ENCODE measurements around the gene ORC5. TPM values are rescaled to one million over a fixed set of nuclear protein-coding genes. Genes with fewer than 3 reads are reported as not detected.

The ORC5 gene
- total and polyA plus RNA-seq, 2 experiments from 2014 or later: 5.5 to 9.1 TPM

DNA sequence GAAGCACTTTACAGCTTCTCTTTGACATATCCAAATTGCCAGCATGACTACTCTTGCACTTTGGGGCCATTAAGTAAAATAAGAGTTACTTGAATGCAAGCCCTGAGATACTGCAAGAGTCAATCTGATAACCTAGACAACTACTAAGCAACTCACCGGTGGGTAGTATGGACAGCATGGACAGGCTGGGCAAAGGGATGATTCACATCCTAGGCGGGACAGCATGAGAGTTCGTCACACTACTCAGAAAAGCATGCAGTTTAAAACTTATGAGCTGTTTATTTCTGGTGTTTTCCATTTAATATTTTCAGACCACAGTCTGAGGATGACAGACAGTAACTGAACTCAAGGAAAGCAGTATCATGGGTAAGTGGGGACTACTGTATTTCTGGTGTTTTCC is 84.0 kb downstream of the ORC5 start:
- no peak for DNase-seq (ENCODE audit: low spot score)
- Histone ChIP-seq H3K27ac (no peak overlapping the region), H4K20me1 (ENCODE audit: insufficient read depth, poor library complexity, severe bottlenecking) (no peaks in the 10 kb centered on the region), H3K27me3 (no peaks in the 10 kb centered on the region), H3K9me2 (replicated peaks; ENCODE audit: insufficient read depth) (no peaks in the 10 kb centered on the region), H3K4me3 (no peak overlapping the region), H3K79me2 (no peaks in the 10 kb centered on the region), H2AFZ (no peak overlapping the region), H3K4me2 (no peak overlapping the region), H3K9me3 (ENCODE audit: low read depth) (no peaks in the 10 kb centered on the region), H3K4me1 (ENCODE audit: insufficient read depth) (no peaks in the 10 kb centered on the region), H3K36me3 (replicated peaks; ENCODE audit: insufficient read depth, low read depth) (no peaks in the 10 kb centered on the region)
- TF ChIP-seq EZH2phosphoT487 (IDR thresholded peaks at IDR 0.05; ENCODE audit: low read depth, severe bottlenecking, unreplicated experiment) (no peak), EZH2 (IDR thresholded peaks at IDR 0.05; ENCODE audit: borderline replicate concordance) (no peak)
- TF ChIP-seq, protein P1, sequence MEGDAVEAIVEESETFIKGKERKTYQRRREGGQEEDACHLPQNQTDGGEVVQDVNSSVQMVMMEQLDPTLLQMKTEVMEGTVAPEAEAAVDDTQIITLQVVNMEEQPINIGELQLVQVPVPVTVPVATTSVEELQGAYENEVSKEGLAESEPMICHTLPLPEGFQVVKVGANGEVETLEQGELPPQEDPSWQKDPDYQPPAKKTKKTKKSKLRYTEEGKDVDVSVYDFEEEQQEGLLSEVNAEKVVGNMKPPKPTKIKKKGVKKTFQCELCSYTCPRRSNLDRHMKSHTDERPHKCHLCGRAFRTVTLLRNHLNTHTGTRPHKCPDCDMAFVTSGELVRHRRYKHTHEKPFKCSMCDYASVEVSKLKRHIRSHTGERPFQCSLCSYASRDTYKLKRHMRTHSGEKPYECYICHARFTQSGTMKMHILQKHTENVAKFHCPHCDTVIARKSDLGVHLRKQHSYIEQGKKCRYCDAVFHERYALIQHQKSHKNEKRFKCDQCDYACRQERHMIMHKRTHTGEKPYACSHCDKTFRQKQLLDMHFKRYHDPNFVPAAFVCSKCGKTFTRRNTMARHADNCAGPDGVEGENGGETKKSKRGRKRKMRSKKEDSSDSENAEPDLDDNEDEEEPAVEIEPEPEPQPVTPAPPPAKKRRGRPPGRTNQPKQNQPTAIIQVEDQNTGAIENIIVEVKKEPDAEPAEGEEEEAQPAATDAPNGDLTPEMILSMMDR (IDR thresholded peaks at IDR 0.05; ENCODE audit: poor library complexity): no peak
- WGBS (ENCODE audit: low lambda C conversion rate, missing lambda C conversion rate): 89% methylated on average over 3 of the region's 3 CpGs

DNA sequence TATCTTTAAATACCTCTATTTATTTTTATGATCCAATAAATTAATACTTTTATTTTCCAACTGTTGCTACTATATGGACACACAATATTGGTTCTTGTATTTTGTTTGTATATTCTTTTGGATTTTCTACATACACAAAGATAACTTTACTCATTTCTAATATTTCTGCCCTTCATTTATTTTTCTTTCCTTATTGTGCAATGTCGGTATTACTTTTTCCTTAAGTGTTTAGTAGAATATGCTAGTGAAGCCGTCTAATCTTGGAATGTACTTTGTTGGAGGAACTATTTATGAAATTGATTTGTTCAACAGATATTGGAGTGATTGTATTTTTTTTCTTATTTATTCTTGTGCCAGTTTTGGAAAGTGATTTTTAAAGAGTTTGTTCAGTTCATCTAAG is 94.0 kb downstream of the ORC5 start:
- Histone ChIP-seq H3K4me2 (no peak overlapping the region), H3K4me1 (ENCODE audit: insufficient read depth) (no peaks in the 10 kb centered on the region), H4K20me1 (ENCODE audit: insufficient read depth, poor library complexity, severe bottlenecking) (no peaks in the 10 kb centered on the region), H3K27ac (no peak overlapping the region), H3K27me3 (no peaks in the 10 kb centered on the region), H3K9me2 (replicated peaks; ENCODE audit: insufficient read depth) (no peaks in the 10 kb centered on the region), H3K4me3 (no peak overlapping the region), H3K36me3 (replicated peaks; ENCODE audit: insufficient read depth, low read depth) (no peaks in the 10 kb centered on the region), H3K79me2 (no peaks in the 10 kb centered on the region), H2AFZ (no peak overlapping the region), H3K9me3 (ENCODE audit: low read depth) (no peaks in the 10 kb centered on the region)
- 92% methylated on average over 2 of the region's 2 CpGs for WGBS (ENCODE audit: low lambda C conversion rate, missing lambda C conversion rate)
- TF ChIP-seq, protein P1 (IDR thresholded peaks at IDR 0.05; ENCODE audit: poor library complexity): no peak
- TF ChIP-seq EZH2phosphoT487 (IDR thresholded peaks at IDR 0.05; ENCODE audit: low read depth, severe bottlenecking, unreplicated experiment) (no peak), EZH2 (IDR thresholded peaks at IDR 0.05; ENCODE audit: borderline replicate concordance) (no peak)
- DNase-seq (ENCODE audit: low spot score): no peak

DNA sequence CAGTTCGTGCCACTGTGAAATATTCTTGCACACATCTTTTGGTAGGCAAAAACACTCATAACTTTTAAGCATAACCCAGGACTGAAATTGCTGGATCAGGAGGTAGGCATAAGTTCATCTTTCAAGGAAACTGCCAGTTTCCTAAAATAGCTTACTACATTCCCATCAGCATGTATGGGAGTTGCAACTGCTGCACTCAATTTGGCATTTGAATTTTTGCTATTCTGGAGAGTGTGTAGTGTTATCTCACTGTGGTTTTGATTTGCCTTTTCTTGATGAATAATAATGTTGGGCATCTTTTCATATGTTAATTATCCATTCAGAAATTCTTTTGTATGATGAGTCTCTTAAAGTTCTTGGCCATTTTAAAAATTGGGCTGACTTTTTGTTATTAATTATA is 95.2 kb downstream of the ORC5 start:
- H3K79me2 ChIP-seq: no peaks in the 10 kb centered on the region
- H3K4me1 ChIP-seq (ENCODE audit: insufficient read depth): no peaks in the 10 kb centered on the region
- no peaks in the 10 kb centered on the region for H3K9me2 ChIP-seq (replicated peaks; ENCODE audit: insufficient read depth)
- TF ChIP-seq EZH2 (IDR thresholded peaks at IDR 0.05; ENCODE audit: borderline replicate concordance) (no peak), EZH2phosphoT487 (IDR thresholded peaks at IDR 0.05; ENCODE audit: low read depth, severe bottlenecking, unreplicated experiment) (no peak)
- TF ChIP-seq, protein P1 (IDR thresholded peaks at IDR 0.05; ENCODE audit: poor library complexity): no peak
- WGBS (ENCODE audit: low lambda C conversion rate, missing lambda C conversion rate): 78% methylated on average over 1 of the region's 1 CpG
- H3K27me3 ChIP-seq: no peaks in the 10 kb centered on the region
- no peaks in the 10 kb centered on the region for H3K9me3 ChIP-seq (ENCODE audit: low read depth)
- no peaks in the 10 kb centered on the region for H3K36me3 ChIP-seq (replicated peaks; ENCODE audit: insufficient read depth, low read depth)
- no peak overlapping the region for H2AFZ ChIP-seq
- H3K4me2 ChIP-seq: no peak overlapping the region
- no peak overlapping the region for H3K27ac ChIP-seq
- H4K20me1 ChIP-seq (ENCODE audit: insufficient read depth, poor library complexity, severe bottlenecking): no peaks in the 10 kb centered on the region
- H3K4me3 ChIP-seq: no peak overlapping the region
- no peak for DNase-seq (ENCODE audit: low spot score)

DNA sequence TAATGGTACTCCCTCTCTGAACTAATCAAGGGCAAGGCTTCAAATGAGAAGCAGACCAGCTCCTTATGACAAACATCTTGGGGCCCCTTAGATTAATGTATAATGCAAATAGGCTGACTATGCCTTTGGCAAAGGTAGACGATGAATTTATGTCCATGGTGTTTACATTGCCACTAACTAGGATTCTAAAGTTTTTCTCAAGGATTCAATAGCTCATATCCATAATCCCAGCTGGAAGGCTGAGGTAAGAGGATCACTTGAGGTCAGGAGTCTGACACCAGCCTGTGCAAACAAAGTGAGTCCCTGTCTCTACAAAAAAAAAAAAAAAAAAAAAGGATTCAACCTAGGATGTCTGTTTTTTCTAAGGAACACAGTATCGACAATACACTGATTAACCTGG is 96.5 kb downstream of the ORC5 start:
- H3K4me2 ChIP-seq: no peak overlapping the region
- no peaks in the 10 kb centered on the region for H3K9me2 ChIP-seq (replicated peaks; ENCODE audit: insufficient read depth)
- H3K27me3 ChIP-seq: no peaks in the 10 kb centered on the region
- H3K4me1 ChIP-seq (ENCODE audit: insufficient read depth): no peaks in the 10 kb centered on the region
- H3K36me3 ChIP-seq (replicated peaks; ENCODE audit: insufficient read depth, low read depth): no peaks in the 10 kb centered on the region
- no peak overlapping the region for H2AFZ ChIP-seq
- no peak overlapping the region for H3K4me3 ChIP-seq
- H3K9me3 ChIP-seq (ENCODE audit: low read depth): no peaks in the 10 kb centered on the region
- 47% methylated on average over 2 of the region's 2 CpGs for WGBS (ENCODE audit: low lambda C conversion rate, missing lambda C conversion rate)
- no peaks in the 10 kb centered on the region for H4K20me1 ChIP-seq (ENCODE audit: insufficient read depth, poor library complexity, severe bottlenecking)
- H3K79me2 ChIP-seq: no peaks in the 10 kb centered on the region
- no peak for DNase-seq (ENCODE audit: low spot score)
- no peak for TF ChIP-seq EZH2phosphoT487 (IDR thresholded peaks at IDR 0.05; ENCODE audit: low read depth, severe bottlenecking, unreplicated experiment)
- TF ChIP-seq, protein P1 (IDR thresholded peaks at IDR 0.05; ENCODE audit: poor library complexity): no peak
- no peak for TF ChIP-seq EZH2 (IDR thresholded peaks at IDR 0.05; ENCODE audit: borderline replicate concordance)
- no peak overlapping the region for H3K27ac ChIP-seq
